Naive thymus-derived CD8-positive, alpha-beta T cell (primary cell): ENCODE measurements around the gene CILP2. TPM values are rescaled to one million over a fixed set of nuclear protein-coding genes. Genes with fewer than 3 reads are reported as not detected.

ENCODE experiments used
- ATAC-seq, 2 donors: fragments of 150-1000 bp; cut with Tn5 transposase in 1 of 2; sonication (Bioruptor Pico), chemical (Tn5 transposase) in 1 of 2; 1 replicate in 1 of 2; 2 replicates in 1 of 2; pipeline ENCODE4 v1.10.0; 2021; ENCODE audit warnings: mild to moderate bottlenecking in 2 of 2, moderate library complexity in 2 of 2
- POLR2A ChIA-PET: fragments of 350-600 bp; sonication (Branson Sonifier 250); formaldehyde crosslinking; loops from one replicate; lab custom pipeline; 2021; ENCODE audit warnings: antibody characterized with exemption; lab: Charles Lee
- DNase-seq, 10 donors: peaks; one replicate each; pipeline versions ENCODE4 v3.0.0 to v3.0.0-alpha.2; 2020 to 2022
- H3K27ac Mint-ChIP-seq, 10 donors: one replicate each; pipeline ENCODE4 v1.8.0; 2020 to 2022; ENCODE audit warnings: mild to moderate bottlenecking in 10 of 10, mixed read lengths in 10 of 10, moderate library complexity in 4 of 10, inconsistent platforms in 1 of 10
- H3K27me3 Mint-ChIP-seq, 5 donors: one replicate each; pipeline ENCODE4 v1.8.0; 2021 to 2022; ENCODE audit warnings: mixed read lengths in 5 of 5
- H3K36me3 Mint-ChIP-seq, 3 donors: one replicate each; pipeline ENCODE4 v1.8.0; 2020 to 2022; ENCODE audit warnings: mixed read lengths in 3 of 3, mild to moderate bottlenecking in 2 of 3, inconsistent platforms in 1 of 3
- H3K4me1 Mint-ChIP-seq, 4 donors: one replicate each; pipeline ENCODE4 v1.8.0; 2021 to 2022; ENCODE audit warnings: mixed read lengths in 4 of 4
- H3K4me3 Mint-ChIP-seq, 10 donors: one replicate each; pipeline ENCODE4 v1.8.0; 2020 to 2022; ENCODE audit warnings: mild to moderate bottlenecking in 10 of 10, mixed read lengths in 10 of 10, moderate library complexity in 6 of 10, inconsistent platforms in 1 of 10
- H3K9me3 Mint-ChIP-seq, 9 donors: one replicate each; pipeline ENCODE4 v1.8.0; 2020 to 2022; ENCODE audit warnings: mixed read lengths in 9 of 9, mild to moderate bottlenecking in 3 of 9, inconsistent platforms in 1 of 9, moderate library complexity in 1 of 9
- polyA plus RNA-seq, 3 donors: library from polyadenylated mRNA; unstranded; fragments of 300-500 nt; fragmentation: Illumina TruSeq; gene quantifications; one replicate each; pipeline ENCODE4 v1.2.3, GENCODE V29; 2021
- total RNA-seq, 8 experiments: library from RNA in 2 of 8; stranded (reverse) in 2 of 8; gene quantifications; one replicate each; pipeline ENCODE4 v1.2.3 and lab custom pipeline; 2021 to 2026

CILP2 gene
- total and polyA plus RNA-seq, 5 experiments from 2014 or later, result 0.31 to 0.64 (median 0.48) TPM; not detected in 1

- Mint-ChIP-seq H3K4me1 (peaks cover 0 to 14% (median 5%) of the 10 kb centered on the region in 4 donors), H3K4me3 (no peak overlapping the region), H3K9me3 (no peaks in the 10 kb centered on the region), H3K27ac (no peak overlapping the region), H3K36me3 (peaks cover 0 to 81% (median 2%) of the 10 kb centered on the region in 3 donors), H3K27me3 (no peaks in the 10 kb centered on the region)
- POLR2A ChIA-PET, result no interaction called here
- DNase-seq, result peak in 1 of 10 donors; percentile 53
- no peak for ATAC-seq
Observed at GRCh38 chr19:19498255-19498991, 39.6 kb upstream of the CILP2 start.

GRCh38 chr19:19499272-19499995, 38.6 kb upstream of the CILP2 start:
- no peak overlapping the region for H3K4me3 Mint-ChIP-seq
- peak overlapping the region in 2 of 10 donors; percentile 72 to 90 for H3K27ac Mint-ChIP-seq
- H3K36me3 Mint-ChIP-seq, result peaks cover 0 to 83% (median 4%) of the 10 kb centered on the region in 3 donors
- no peaks in the 10 kb centered on the region for H3K9me3 Mint-ChIP-seq
- POLR2A ChIA-PET, result no interaction called here
- H3K27me3 Mint-ChIP-seq, result no peaks in the 10 kb centered on the region
- peaks cover 0 to 15% (median 6%) of the 10 kb centered on the region in 4 donors for H3K4me1 Mint-ChIP-seq
- no peak for ATAC-seq
- DNase-seq, result peak in 1 of 10 donors; percentile 35

GRCh38 chr19:19500975-19501644, 37.0 kb upstream of the CILP2 start:
- peaks cover 0 to 8% (median 3%) of the 10 kb centered on the region in 4 donors for H3K4me1 Mint-ChIP-seq
- peak overlapping the region in 1 of 10 donors; percentile 53 for H3K27ac Mint-ChIP-seq
- no peaks in the 10 kb centered on the region for H3K9me3 Mint-ChIP-seq
- ATAC-seq (no peak), DNase-seq (peak in 1 of 10 donors; percentile 31)
- POLR2A ChIA-PET, result interaction anchor here (0.5 to 0.6 kb wide), 2 partner anchors 12 to 81 kb away, joined by 3 read pairs; no protein-coding TSS in a partner anchor
- no peak overlapping the region for H3K4me3 Mint-ChIP-seq
- H3K27me3 Mint-ChIP-seq, result no peaks in the 10 kb centered on the region
- H3K36me3 Mint-ChIP-seq, result peaks cover 0 to 85% (median 4%) of the 10 kb centered on the region in 3 donors

GRCh38 chr19:19501798-19502197, 36.3 kb upstream of the CILP2 start:
- peak overlapping the region in 2 of 10 donors; percentile 53 to 75 for H3K27ac Mint-ChIP-seq

GRCh38 chr19:19502281-19502680, 35.8 kb upstream of the CILP2 start:
- Mint-ChIP-seq H3K9me3 (no peaks in the 10 kb centered on the region), H3K4me3 (no peak overlapping the region), H3K27ac (peak overlapping the region in 1 of 10 donors; percentile 29), H3K36me3 (peaks cover 0 to 82% (median 7%) of the 10 kb centered on the region in 3 donors), H3K27me3 (no peaks in the 10 kb centered on the region), H3K4me1 (peaks cover 0 to 6% (median 1%) of the 10 kb centered on the region in 4 donors)
- DNase-seq (peak in 1 of 10 donors; percentile 45), ATAC-seq (no peak)
- POLR2A ChIA-PET, result no interaction called here

More at GRCh38 chr19:19501798-19502197, 36.3 kb upstream of the CILP2 start:
- H3K36me3 Mint-ChIP-seq, result peaks cover 0 to 84% (median 7%) of the 10 kb centered on the region in 3 donors
- H3K4me3 Mint-ChIP-seq, result no peak overlapping the region
- no peak for DNase-seq
- POLR2A ChIA-PET, result interaction anchor here (0.6 kb wide), 1 partner anchor 82 kb away, joined by 3 read pairs; no protein-coding TSS in a partner anchor
- H3K27me3 Mint-ChIP-seq, result no peaks in the 10 kb centered on the region
- no peaks in the 10 kb centered on the region for H3K9me3 Mint-ChIP-seq
- ATAC-seq, result no peak
- H3K4me1 Mint-ChIP-seq, result peaks cover 0 to 7% (median 2%) of the 10 kb centered on the region in 4 donors

- no peak overlapping the region for H3K4me3 Mint-ChIP-seq
- no peaks in the 10 kb centered on the region for H3K9me3 Mint-ChIP-seq
- peak overlapping the region in 5 of 10 donors; percentile 15 to 88 (median 29) for H3K27ac Mint-ChIP-seq
- ATAC-seq, result no peak
- H3K27me3 Mint-ChIP-seq, result no peaks in the 10 kb centered on the region
- DNase-seq, result peak in 1 of 10 donors; percentile 46
- H3K36me3 Mint-ChIP-seq, result peaks cover 0 to 82% (median 7%) of the 10 kb centered on the region in 3 donors
- H3K4me1 Mint-ChIP-seq, result peaks cover 0 to 5% (median 1%) of the 10 kb centered on the region in 4 donors
- POLR2A ChIA-PET, result interaction anchor here (0.6 kb wide), 1 partner anchor 109 kb away, joined by 6 read pairs; no protein-coding TSS in a partner anchor
Observed at GRCh38 chr19:19502808-19503602, 35.1 kb upstream of the CILP2 start.

- POLR2A ChIA-PET, result interaction anchor here (0.7 to 1.3 kb wide), 3 partner anchors 9 to 359 kb away, joined by 3 to 4 read pairs (median 3); no protein-coding TSS in a partner anchor
- no peak overlapping the region for H3K4me3 Mint-ChIP-seq
- H3K9me3 Mint-ChIP-seq, result no peaks in the 10 kb centered on the region
- DNase-seq (no peak), ATAC-seq (no peak)
- H3K27ac Mint-ChIP-seq, result peak overlapping the region in 2 of 10 donors; percentile 62 to 63
- peaks cover 0 to 5% (median 1%) of the 10 kb centered on the region in 4 donors for H3K4me1 Mint-ChIP-seq
- no peaks in the 10 kb centered on the region for H3K27me3 Mint-ChIP-seq
- peaks cover 0 to 74% (median 6%) of the 10 kb centered on the region in 3 donors for H3K36me3 Mint-ChIP-seq
Observed at GRCh38 chr19:19504754-19505668, 33.1 kb upstream of the CILP2 start.

GRCh38 chr19:19505669-19506326, 32.3 kb upstream of the CILP2 start:
- Mint-ChIP-seq H3K27me3 (no peaks in the 10 kb centered on the region), H3K4me1 (peaks cover 0 to 5% (median 1%) of the 10 kb centered on the region in 4 donors), H3K36me3 (peaks cover 0 to 67% (median 6%) of the 10 kb centered on the region in 3 donors), H3K9me3 (no peaks in the 10 kb centered on the region), H3K27ac (no peak overlapping the region), H3K4me3 (no peak overlapping the region)
- no peak for DNase-seq
- no peak for ATAC-seq
- POLR2A ChIA-PET, result interaction anchor here (0.7 to 1.3 kb wide), 2 partner anchors 9 to 56 kb away, joined by 3 read pairs; no protein-coding TSS in a partner anchor

GRCh38 chr19:19506592-19506991, 31.5 kb upstream of the CILP2 start:
- H3K36me3 Mint-ChIP-seq, result peaks cover 0 to 61% (median 6%) of the 10 kb centered on the region in 3 donors
- no peaks in the 10 kb centered on the region for H3K9me3 Mint-ChIP-seq
- DNase-seq (no peak), ATAC-seq (no peak)
- H3K27me3 Mint-ChIP-seq, result no peaks in the 10 kb centered on the region
- peaks cover 0 to 5% (median 1%) of the 10 kb centered on the region in 4 donors for H3K4me1 Mint-ChIP-seq
- peak overlapping the region in 1 of 10 donors; percentile 43 for H3K27ac Mint-ChIP-seq
- H3K4me3 Mint-ChIP-seq, result no peak overlapping the region
- POLR2A ChIA-PET, result interaction anchor here (0.7 kb wide), 1 partner anchor 157 kb away, joined by 3 read pairs; no protein-coding TSS in a partner anchor

- peaks cover 0 to 3% (median 1%) of the 10 kb centered on the region in 4 donors for H3K4me1 Mint-ChIP-seq
- POLR2A ChIA-PET, result interaction anchor here (0.7 kb wide), 1 partner anchor 122 kb away, joined by 3 read pairs; no protein-coding TSS in a partner anchor
- peak overlapping the region in 1 of 10 donors; percentile 43 for H3K27ac Mint-ChIP-seq
- H3K27me3 Mint-ChIP-seq, result no peaks in the 10 kb centered on the region
- no peak overlapping the region for H3K4me3 Mint-ChIP-seq
- DNase-seq, result no peak
- no peaks in the 10 kb centered on the region for H3K9me3 Mint-ChIP-seq
- no peak for ATAC-seq
- peaks cover 0 to 54% (median 6%) of the 10 kb centered on the region in 3 donors for H3K36me3 Mint-ChIP-seq
Observed at GRCh38 chr19:19507354-19507753, 30.7 kb upstream of the CILP2 start.
